ENCODE data around the gene MLANA.

The MLANA gene, protein sequence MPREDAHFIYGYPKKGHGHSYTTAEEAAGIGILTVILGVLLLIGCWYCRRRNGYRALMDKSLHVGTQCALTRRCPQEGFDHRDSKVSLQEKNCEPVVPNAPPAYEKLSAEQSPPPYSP

GRCh38 chr9:5890641-5891040 lies at the start of gene MLANA:
Gene MLANA (plus strand): TSS chr9:5890889. CDS start chr9:5892475, 1,586 bp downstream.
- no peak within 1 kb of the TSS for H3K4me3 ChIP-seq (ENCODE audit: low read length)
- TF ChIP-seq, protein P1, sequence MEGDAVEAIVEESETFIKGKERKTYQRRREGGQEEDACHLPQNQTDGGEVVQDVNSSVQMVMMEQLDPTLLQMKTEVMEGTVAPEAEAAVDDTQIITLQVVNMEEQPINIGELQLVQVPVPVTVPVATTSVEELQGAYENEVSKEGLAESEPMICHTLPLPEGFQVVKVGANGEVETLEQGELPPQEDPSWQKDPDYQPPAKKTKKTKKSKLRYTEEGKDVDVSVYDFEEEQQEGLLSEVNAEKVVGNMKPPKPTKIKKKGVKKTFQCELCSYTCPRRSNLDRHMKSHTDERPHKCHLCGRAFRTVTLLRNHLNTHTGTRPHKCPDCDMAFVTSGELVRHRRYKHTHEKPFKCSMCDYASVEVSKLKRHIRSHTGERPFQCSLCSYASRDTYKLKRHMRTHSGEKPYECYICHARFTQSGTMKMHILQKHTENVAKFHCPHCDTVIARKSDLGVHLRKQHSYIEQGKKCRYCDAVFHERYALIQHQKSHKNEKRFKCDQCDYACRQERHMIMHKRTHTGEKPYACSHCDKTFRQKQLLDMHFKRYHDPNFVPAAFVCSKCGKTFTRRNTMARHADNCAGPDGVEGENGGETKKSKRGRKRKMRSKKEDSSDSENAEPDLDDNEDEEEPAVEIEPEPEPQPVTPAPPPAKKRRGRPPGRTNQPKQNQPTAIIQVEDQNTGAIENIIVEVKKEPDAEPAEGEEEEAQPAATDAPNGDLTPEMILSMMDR (conservative IDR thresholded peaks at IDR 0.05; ENCODE audit: low read length), result no peak
- DNase-seq (ENCODE audit: low read depth), result no peak

DNA sequence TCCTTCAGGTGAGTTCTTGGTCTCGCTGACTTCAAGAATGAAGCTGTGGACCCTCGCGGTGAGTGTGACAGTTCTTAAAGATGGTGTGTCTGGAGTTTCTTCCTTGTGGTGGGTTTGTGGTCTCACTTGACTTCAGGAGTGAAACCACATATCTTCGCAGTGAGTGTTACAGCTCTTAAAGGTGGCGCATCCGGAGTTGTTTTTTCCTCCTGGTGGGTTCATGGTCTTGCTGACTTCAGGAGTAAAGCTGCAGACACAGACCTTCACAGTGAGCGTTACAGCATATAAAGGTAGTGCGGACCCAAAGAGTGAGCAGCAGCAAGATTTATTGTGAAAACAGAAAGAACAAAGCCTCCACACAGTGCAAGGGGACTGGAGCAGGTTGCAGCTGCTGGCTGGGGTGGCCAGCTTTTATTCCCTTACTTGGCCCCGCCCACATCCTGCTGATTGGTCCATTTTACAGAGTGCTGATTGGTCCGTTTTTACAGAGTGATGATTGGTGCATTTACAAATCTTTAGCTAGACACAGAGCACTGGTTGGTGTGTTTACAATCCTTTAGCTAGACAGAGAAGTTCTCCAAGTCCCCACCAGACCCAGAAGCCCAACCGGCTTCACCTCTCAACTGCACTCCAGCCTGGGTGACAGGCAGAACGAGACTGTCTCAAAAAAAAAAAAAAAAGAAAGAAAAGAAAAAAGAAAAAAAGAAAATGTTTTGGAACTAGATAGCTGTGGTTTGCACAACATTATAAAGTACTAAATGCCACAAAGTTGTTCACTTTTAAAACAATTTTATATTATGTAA lies 48.7 kb upstream of the MLANA start:
- no peak for DNase-seq (ENCODE audit: low read depth)
- no peak overlapping the region for H3K4me3 ChIP-seq (ENCODE audit: low read length)
- TF ChIP-seq, protein P1 (conservative IDR thresholded peaks at IDR 0.05; ENCODE audit: low read length), result no peak

DNA sequence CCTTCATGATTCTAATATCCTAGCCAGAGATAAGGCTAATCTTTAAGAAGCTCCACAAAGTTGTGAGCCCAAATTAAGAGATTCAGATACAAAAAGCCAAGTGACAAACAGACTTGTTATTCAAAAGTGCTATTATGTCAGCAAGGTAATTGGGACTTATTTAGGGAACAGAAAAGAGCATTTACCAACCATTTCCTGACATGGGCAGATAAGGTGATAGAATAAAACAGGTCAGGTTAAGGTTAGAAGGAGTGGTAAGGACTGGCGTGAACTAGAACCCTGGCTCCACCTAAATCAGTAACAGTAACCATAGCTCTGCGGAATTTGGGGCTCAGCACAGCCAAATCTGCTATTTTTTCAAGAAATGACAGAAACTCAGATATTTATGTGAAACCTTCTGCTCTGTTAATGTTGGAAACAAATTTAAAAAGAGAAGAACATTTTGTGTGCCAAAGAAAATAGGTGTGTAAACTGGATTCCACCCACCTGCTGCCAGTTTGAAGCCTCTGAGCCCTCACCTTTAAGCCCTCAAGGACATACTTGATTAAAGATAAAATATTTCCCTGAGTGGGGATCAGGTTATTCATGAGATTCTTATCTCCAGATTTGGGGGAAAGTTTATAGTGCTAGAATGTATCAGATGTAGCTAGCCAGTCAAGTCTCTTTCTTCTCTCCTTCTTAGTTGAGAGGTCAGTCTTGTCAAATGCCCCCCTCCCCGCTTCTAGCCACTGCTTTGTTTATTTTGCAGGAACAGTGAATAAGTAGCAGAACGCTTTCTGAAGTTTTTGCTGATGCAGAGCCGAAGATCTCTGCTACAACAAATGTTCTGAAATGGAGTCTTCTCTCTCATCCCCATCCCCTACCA lies 47.5 kb upstream of the MLANA start:
- TF ChIP-seq, protein P1 (conservative IDR thresholded peaks at IDR 0.05; ENCODE audit: low read length), result no peak
- no peak for DNase-seq (ENCODE audit: low read depth)
- no peak overlapping the region for H3K4me3 ChIP-seq (ENCODE audit: low read length)

DNA sequence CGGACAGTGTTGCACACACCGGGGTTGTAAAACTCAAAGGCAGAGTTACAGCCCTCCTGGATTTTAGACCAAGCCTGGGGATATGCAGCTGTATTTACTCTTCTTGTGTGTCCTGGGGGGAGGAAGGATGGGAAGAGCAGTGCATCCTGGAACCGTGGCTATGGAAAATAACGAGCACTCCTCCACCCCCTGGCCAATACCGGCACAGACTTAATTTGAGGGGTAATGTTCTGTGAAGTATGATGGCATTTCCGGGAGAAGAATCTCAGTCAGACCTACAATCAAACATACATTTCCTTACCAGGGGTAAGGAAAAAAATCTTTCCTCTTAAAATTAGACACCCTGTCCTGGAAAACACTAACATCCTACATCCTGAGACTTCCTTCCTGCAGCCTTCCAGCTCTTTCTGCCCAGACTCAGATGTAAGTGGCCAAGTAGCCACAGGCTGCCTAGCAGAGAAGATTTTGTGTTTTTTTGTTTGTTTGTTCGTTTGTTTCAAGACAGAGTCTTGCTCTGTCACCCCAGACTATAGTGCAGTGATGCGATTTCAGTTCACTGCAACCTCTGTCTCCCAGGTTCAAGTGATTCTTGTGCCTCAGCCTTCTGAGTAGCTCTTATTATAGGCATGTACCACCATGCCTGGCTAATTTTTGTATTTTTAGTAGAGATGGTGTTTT lies 46.8 kb upstream of the MLANA start:
- H3K4me3 ChIP-seq (ENCODE audit: low read length), result no peak overlapping the region
- TF ChIP-seq, protein P1 (conservative IDR thresholded peaks at IDR 0.05; ENCODE audit: low read length), result no peak
- DNase-seq (ENCODE audit: low read depth), result no peak

GRCh38 chr9:5845157-5845531 lies 45.5 kb upstream of the MLANA start:
- no peak for DNase-seq (ENCODE audit: low read depth)
- no peak overlapping the region for H3K4me3 ChIP-seq (ENCODE audit: low read length)
- TF ChIP-seq, protein P1 (conservative IDR thresholded peaks at IDR 0.05; ENCODE audit: low read length), result no peak

- TF ChIP-seq, protein P1 (conservative IDR thresholded peaks at IDR 0.05; ENCODE audit: low read length), result no peak
- no peak for DNase-seq (ENCODE audit: low read depth)
- H3K4me3 ChIP-seq (ENCODE audit: low read length), result no peak overlapping the region
These were observed 44.6 kb upstream of the MLANA start for GRCh38 chr9:5846096-5846495.

Measured in AG10803 (cell line).